ENCODE measurements around the gene COL24A1. TPM values are rescaled to one million over a fixed set of nuclear protein-coding genes. Genes with fewer than 3 reads are reported as not detected.

COL24A1 gene
- total and polyA plus RNA-seq, 2 of the 8 experiments (the other 6 are each of a cell fraction or from before 2014, with no cell fraction given), result 0.23 to 1.1 TPM

DNA sequence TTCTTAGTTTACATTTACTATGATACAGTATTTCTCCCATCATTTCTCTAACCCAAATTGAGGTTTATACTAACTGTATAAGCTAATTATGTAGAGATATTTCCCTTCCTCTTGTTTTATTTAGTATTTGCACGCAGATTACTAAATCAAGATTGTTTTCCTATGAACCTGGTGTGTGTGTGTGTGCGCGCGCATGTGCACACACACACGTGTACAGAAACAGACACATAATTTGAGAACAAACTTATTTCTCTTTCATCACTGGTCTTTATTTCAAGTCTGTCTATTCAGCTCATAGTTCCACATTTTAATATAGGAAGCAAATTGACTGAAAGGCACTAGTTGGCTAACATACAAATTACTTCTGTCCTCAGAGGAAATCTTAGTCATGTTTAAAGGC is 19.7 kb upstream of the COL24A1 start:
- FAIRE-seq (no peak), DNase-seq (ENCODE audit: low read depth in 1 of 2, low spot score in 2 of 2) (no peak)
- no peaks in the 10 kb centered on the region for H3K4me1 ChIP-seq (replicated peaks in 1 of 4; ENCODE audit: control insufficient read depth in 3 of 4, insufficient read depth in 4 of 4, low read length in 3 of 4)
- H3K4me2 ChIP-seq (ENCODE audit: insufficient read depth in 1 of 2, low read depth in 2 of 2, low read length in 2 of 2), result no peak overlapping the region
- no peak overlapping the region for H4K8ac ChIP-seq (ENCODE audit: extremely low read depth, insufficient read depth, low read length)
- no peak overlapping the region for H3K9ac ChIP-seq (replicated peaks in 1 of 4; ENCODE audit: extremely low read depth in 1 of 4, low read depth in 3 of 4, low read length in 3 of 4)
- H4K91ac ChIP-seq (replicated peaks; ENCODE audit: insufficient read length, low read length), result no peak overlapping the region
- H3K36me3 ChIP-seq (ENCODE audit: control insufficient read depth in 2 of 4, insufficient read depth in 4 of 4, low read length in 3 of 4), result no peaks in the 10 kb centered on the region
- ChIA-PET CTCF (ENCODE audit: partially characterized antibody) (no interaction called here), POLR2A (ENCODE audit: partially characterized antibody) (no interaction called here)
- H2BK5ac ChIP-seq (ENCODE audit: low read depth, low read length), result no peak overlapping the region
- H3K79me2 ChIP-seq (ENCODE audit: control insufficient read depth in 1 of 2, insufficient read depth in 2 of 2, low read length in 2 of 2), result no peaks in the 10 kb centered on the region
- H3K4me3 ChIP-seq (ENCODE audit: extremely low read depth in 1 of 4, insufficient read depth in 2 of 4, low read depth in 3 of 4, low read length in 4 of 4), result no peak overlapping the region
- H3K18ac ChIP-seq (ENCODE audit: extremely low read depth, low read length), result no peak overlapping the region
- H2AK5ac ChIP-seq (ENCODE audit: low read depth, low read length), result no peak overlapping the region
- H3K27me3 ChIP-seq (replicated peaks in 1 of 4; ENCODE audit: control insufficient read depth in 3 of 4, extremely low read depth in 1 of 4, insufficient read depth in 3 of 4, low read length in 3 of 4), result no peaks in the 10 kb centered on the region
- no peak overlapping the region for H3K23ac ChIP-seq (ENCODE audit: insufficient read length)
- H4K20me1 ChIP-seq (replicated peaks in 1 of 2; ENCODE audit: control insufficient read depth in 1 of 2, insufficient read depth in 2 of 2, low read length in 2 of 2), result no peaks in the 10 kb centered on the region
- 83% methylated on average over 5 of the region's 5 CpGs; no CpG with 5 or more reads in 1 of the 2 experiments for WGBS, 2 experiments (ENCODE audit: extremely low coverage in 1 of 2, insufficient coverage in 1 of 2, insufficient read length in 1 of 2, insufficient replicate concordance in 2 of 2, low coverage in 1 of 2, low lambda C conversion rate in 2 of 2, missing lambda C conversion rate in 1 of 2)
- H2BK120ac ChIP-seq (replicated peaks; ENCODE audit: low read depth, low read length), result no peak overlapping the region
- no peaks in the 10 kb centered on the region for H3K23me2 ChIP-seq (ENCODE audit: low read depth, low read length)
- no peak overlapping the region for H3K14ac ChIP-seq (ENCODE audit: insufficient read length)
- no peak overlapping the region for H2BK12ac ChIP-seq (ENCODE audit: low read depth, low read length)
- H3K56ac ChIP-seq (replicated peaks; ENCODE audit: insufficient read length, low read depth, low read length), result no peak overlapping the region
- H4K5ac ChIP-seq (ENCODE audit: insufficient read length, low read depth, low read length), result no peak overlapping the region
- H3K79me1 ChIP-seq (ENCODE audit: low read depth, low read length), result no peaks in the 10 kb centered on the region
- H2BK20ac ChIP-seq (ENCODE audit: low read length), result no peak overlapping the region
- no peak for TF ChIP-seq EZH2 (IDR thresholded peaks at IDR 0.05; ENCODE audit: low read depth, low read length, severe bottlenecking)
- TF ChIP-seq SRF (IDR thresholded peaks at IDR 0.05; ENCODE audit: low read depth, low read length), result no peak
- no peak for TF ChIP-seq PHF8 (conservative IDR thresholded peaks at IDR 0.05; ENCODE audit: low read depth, low read length)
- no peak for TF ChIP-seq KDM4A (IDR thresholded peaks at IDR 0.05; ENCODE audit: low read depth, low read length, severe bottlenecking)
- TF ChIP-seq CBX5 (IDR thresholded peaks at IDR 0.05; ENCODE audit: low read depth, low read length), result no peak
- no peak overlapping the region for H2AFZ ChIP-seq (ENCODE audit: low read length)
- H3K4ac ChIP-seq (replicated peaks; ENCODE audit: insufficient read length, low read depth, low read length), result no peak overlapping the region
- H3K9me3 ChIP-seq (ENCODE audit: insufficient read depth in 2 of 2, low read depth in 1 of 2, low read length in 1 of 2), result no peaks in the 10 kb centered on the region
- no peak overlapping the region for H2BK15ac ChIP-seq (ENCODE audit: low read length)
- no peak overlapping the region for H3K27ac ChIP-seq (ENCODE audit: low read depth, low read length)

Measured in H1 (cell line).